ENCODE measurements around the gene ZNF726.

ZNF726 gene

GRCh38 chr19:23905771-23906170, 8.9 kb upstream of the ZNF726 start:
- TF ChIP-seq PKNOX1 (IDR thresholded peaks at IDR 0.05) (no peak), ELF4 (IDR thresholded peaks at IDR 0.05) (no peak), TARDBP (IDR thresholded peaks at IDR 0.05) (no peak), BHLHE40 (IDR thresholded peaks at IDR 0.05; ENCODE audit: borderline replicate concordance) (no peak)
- CTCF ChIA-PET, result interaction anchor here (0.6 kb wide), 1 partner anchor 79 kb away, joined by 7 read pairs; no protein-coding TSS in a partner anchor
- POLR2A ChIA-PET, result no interaction called here
- no peak for DNase-seq (ENCODE audit: extremely low spot score)

GRCh38 chr19:23906835-23907234, 7.9 kb upstream of the ZNF726 start:
- CTCF ChIA-PET, result no interaction called here
- POLR2A ChIA-PET, result no interaction called here
- no peak for DNase-seq (ENCODE audit: extremely low spot score)
- no peak for TF ChIP-seq ARNT (IDR thresholded peaks at IDR 0.05)
- TF ChIP-seq LEF1 (IDR thresholded peaks at IDR 0.05; ENCODE audit: borderline replicate concordance), result no peak
- no peak for TF ChIP-seq ZNF384 (IDR thresholded peaks at IDR 0.05)
- TF ChIP-seq FOXA1 (IDR thresholded peaks at IDR 0.05), result no peak
- no peak for TF ChIP-seq CTBP1 (IDR thresholded peaks at IDR 0.05; ENCODE audit: borderline replicate concordance)
- TF ChIP-seq HDGF (IDR thresholded peaks at IDR 0.05; ENCODE audit: borderline replicate concordance), result no peak
- TF ChIP-seq BHLHE40 (IDR thresholded peaks at IDR 0.05; ENCODE audit: borderline replicate concordance), result no peak
- TF ChIP-seq ELF4 (IDR thresholded peaks at IDR 0.05), result no peak
- no peak for TF ChIP-seq PKNOX1 (IDR thresholded peaks at IDR 0.05)
- no peak for TF ChIP-seq L3MBTL2 (conservative IDR thresholded peaks at IDR 0.05)
- no peak for TF ChIP-seq SUZ12 (IDR thresholded peaks at IDR 0.05)
- TF ChIP-seq TARDBP (IDR thresholded peaks at IDR 0.05), result no peak
- TF ChIP-seq FOXM1 (IDR thresholded peaks at IDR 0.05; ENCODE audit: borderline replicate concordance), result no peak
- TF ChIP-seq FOXK2 (IDR thresholded peaks at IDR 0.05), result no peak
- TF ChIP-seq SP1 (IDR thresholded peaks at IDR 0.05), result no peak

- TF ChIP-seq FOXA1 (IDR thresholded peaks at IDR 0.05) (no peak), BHLHE40 (IDR thresholded peaks at IDR 0.05; ENCODE audit: borderline replicate concordance) (no peak), FOXM1 (IDR thresholded peaks at IDR 0.05; ENCODE audit: borderline replicate concordance) (no peak), L3MBTL2 (conservative IDR thresholded peaks at IDR 0.05) (no peak), SP1 (IDR thresholded peaks at IDR 0.05) (no peak), NFRKB (IDR thresholded peaks at IDR 0.05) (no peak), ELF4 (IDR thresholded peaks at IDR 0.05) (no peak), HDGF (IDR thresholded peaks at IDR 0.05; ENCODE audit: borderline replicate concordance) (no peak), ARNT (IDR thresholded peaks at IDR 0.05) (no peak), PKNOX1 (IDR thresholded peaks at IDR 0.05) (no peak), FOXK2 (IDR thresholded peaks at IDR 0.05) (no peak), ZNF384 (IDR thresholded peaks at IDR 0.05) (no peak), CTBP1 (IDR thresholded peaks at IDR 0.05; ENCODE audit: borderline replicate concordance) (no peak), LEF1 (IDR thresholded peaks at IDR 0.05; ENCODE audit: borderline replicate concordance) (no peak), TARDBP (IDR thresholded peaks at IDR 0.05) (no peak), SUZ12 (IDR thresholded peaks at IDR 0.05) (no peak)
- ChIA-PET CTCF (no interaction called here), POLR2A (no interaction called here)
- DNase-seq (ENCODE audit: extremely low spot score), result no peak
These were observed 6.5 kb upstream of the ZNF726 start for GRCh38 chr19:23908165-23908564.

GRCh38 chr19:23909222-23909621, 5.5 kb upstream of the ZNF726 start:
- TF ChIP-seq HDGF (IDR thresholded peaks at IDR 0.05; ENCODE audit: borderline replicate concordance), result no peak
- TF ChIP-seq FOXA1 (IDR thresholded peaks at IDR 0.05), result no peak
- no peak for TF ChIP-seq LEF1 (IDR thresholded peaks at IDR 0.05; ENCODE audit: borderline replicate concordance)
- no peak for TF ChIP-seq FOXK2 (IDR thresholded peaks at IDR 0.05)
- no peak for TF ChIP-seq CTBP1 (IDR thresholded peaks at IDR 0.05; ENCODE audit: borderline replicate concordance)
- no peak for TF ChIP-seq ARNT (IDR thresholded peaks at IDR 0.05)
- CTCF ChIA-PET, result no interaction called here

GRCh38 chr19:23913931-23914330, 755 bp upstream of the ZNF726 start:
- CTCF ChIA-PET, result no interaction called here
- DNase-seq (ENCODE audit: extremely low spot score), result no peak
- TF ChIP-seq SP1 (IDR thresholded peaks at IDR 0.05) (no peak), PKNOX1 (IDR thresholded peaks at IDR 0.05) (no peak), FOXM1 (IDR thresholded peaks at IDR 0.05; ENCODE audit: borderline replicate concordance) (no peak), FOXA1 (IDR thresholded peaks at IDR 0.05) (no peak), LEF1 (IDR thresholded peaks at IDR 0.05; ENCODE audit: borderline replicate concordance) (no peak), L3MBTL2 (conservative IDR thresholded peaks at IDR 0.05) (no peak)
- POLR2A ChIA-PET, result no interaction called here

More at GRCh38 chr19:23909222-23909621, 5.5 kb upstream of the ZNF726 start:
- no peak for DNase-seq (ENCODE audit: extremely low spot score)
- POLR2A ChIA-PET, result no interaction called here

- ChIA-PET POLR2A (no interaction called here), CTCF (no interaction called here)
- TF ChIP-seq PKNOX1 (IDR thresholded peaks at IDR 0.05), result no peak
- TF ChIP-seq LEF1 (IDR thresholded peaks at IDR 0.05; ENCODE audit: borderline replicate concordance), result no peak
- no peak for TF ChIP-seq ZNF384 (IDR thresholded peaks at IDR 0.05)
- no peak for TF ChIP-seq FOXM1 (IDR thresholded peaks at IDR 0.05; ENCODE audit: borderline replicate concordance)
- no peak for DNase-seq (ENCODE audit: extremely low spot score)
These were observed 2.3 kb downstream of the ZNF726 start for GRCh38 chr19:23916991-23917390.
